DMS114 treated with DMSO at 0.1 percent for 48 hours (cell line): ENCODE data around the gene UBE2J2.
"Not testable (repeated sequence)": the region's sequence is repeated elsewhere in the genome, so short reads cannot be mapped to it uniquely, and the experiment has no call there.

Source experiments
- DNase-seq: peaks from one replicate; lab custom pipeline; 2025; ENCODE audit not compliant: unreplicated experiment; lab: John Stamatoyannopoulos, UW

UBE2J2 gene

GRCh38 chr1:1256956-1257871 is 16.4 kb downstream of the UBE2J2 start:
- DNase-seq = no peak

- DNase-seq = no peak
Measured at GRCh38 chr1:1255611-1256010, 18.0 kb downstream of the UBE2J2 start.

- no peak for DNase-seq
Measured at GRCh38 chr1:1255078-1255477, 18.6 kb downstream of the UBE2J2 start.

- no peak for DNase-seq
Measured at GRCh38 chr1:1254667-1254998, 19.0 kb downstream of the UBE2J2 start.

- no peak for DNase-seq
Measured at GRCh38 chr1:1253972-1254666, 19.5 kb downstream of the UBE2J2 start.

GRCh38 chr1:1253314-1253713 is 20.3 kb downstream of the UBE2J2 start:
- no peak for DNase-seq

GRCh38 chr1:1250786-1251284 is 22.8 kb downstream of the UBE2J2 start:
- no peak for DNase-seq

- not testable (repeated sequence) for DNase-seq
Measured at GRCh38 chr1:1248009-1248913, 25.4 kb downstream of the UBE2J2 start.

GRCh38 chr1:1247341-1247913 is 26.2 kb downstream of the UBE2J2 start:
- no peak for DNase-seq

- no peak for DNase-seq
Measured at GRCh38 chr1:1246577-1247340, 26.9 kb downstream of the UBE2J2 start, which contains the start of gene C1QTNF12. Gene C1QTNF12, minus strand, starts transcription at chr1:1246722. Its CDS starts 32 bp downstream, at chr1:1246690.

GRCh38 chr1:1245817-1246576 is 27.7 kb downstream of the UBE2J2 start:
- DNase-seq = no peak

GRCh38 chr1:1245178-1245816 is 28.4 kb downstream of the UBE2J2 start:
- no peak for DNase-seq

- DNase-seq = no peak
Measured at GRCh38 chr1:1244192-1244811, 29.4 kb downstream of the UBE2J2 start.

- no peak for DNase-seq
Measured at GRCh38 chr1:1243807-1244191, 29.9 kb downstream of the UBE2J2 start.

GRCh38 chr1:1243266-1243660 is 30.4 kb downstream of the UBE2J2 start:
- no peak for DNase-seq

GRCh38 chr1:1242461-1243265 is 31.0 kb downstream of the UBE2J2 start:
- DNase-seq = no peak

GRCh38 chr1:1241588-1242219 is 31.9 kb downstream of the UBE2J2 start:
- DNase-seq = no peak
